ENCODE data around the gene PAQR9. TPM values are rescaled to one million over a fixed set of nuclear protein-coding genes. Genes with fewer than 3 reads are reported as not detected.

PAQR9 gene
- total and polyA plus RNA-seq, 2 of the 13 experiments (the other 11 are each of a cell fraction or from before 2014, with no cell fraction given): 3.7 to 10.3 TPM

GRCh38 chr3:142963516-142964448 lies at the start of gene PAQR9 (continued):
- TF ChIP-seq ZNF710 (CRISPR knock-in tag; IDR thresholded peaks at IDR 0.05; ENCODE audit: borderline replicate concordance): no peak
- TF ChIP-seq HOMEZ (CRISPR knock-in tag; IDR thresholded peaks at IDR 0.05; ENCODE audit: low read depth): 0 out of 2 replicates have a peak, but pooled peaks have one; percentile 14
- peak; percentile 57; the same call in 1 of the 2 replicates for TF ChIP-seq MTA1 (CRISPR knock-in tag; IDR thresholded peaks at IDR 0.05; ENCODE audit: borderline replicate concordance)
- peak; percentile 18; the same call in 1 of the 2 replicates for TF ChIP-seq BORCS8-MEF2B (CRISPR knock-in tag; IDR thresholded peaks at IDR 0.05)
- no peak for TF ChIP-seq BCLAF1 (IDR thresholded peaks at IDR 0.05)
- TF ChIP-seq ZFAT (CRISPR knock-in tag; conservative IDR thresholded peaks at IDR 0.05): no peak
- no peak for TF ChIP-seq ATF1 (CRISPR knock-in tag; IDR thresholded peaks at IDR 0.05)
- no peak for TF ChIP-seq ZNF652 (CRISPR knock-in tag; IDR thresholded peaks at IDR 0.05; ENCODE audit: borderline replicate concordance, low read depth)
- TF ChIP-seq REPIN1 (CRISPR knock-in tag; IDR thresholded peaks at IDR 0.05; ENCODE audit: borderline replicate concordance, low read depth): peak; percentile 52; the same call in 1 of the 2 replicates
- 0 out of 2 replicates have a peak, but pooled peaks have one; percentile 55 for TF ChIP-seq CHCHD3 (CRISPR knock-in tag; IDR thresholded peaks at IDR 0.05)
- TF ChIP-seq ZMYM4 (CRISPR knock-in tag; IDR thresholded peaks at IDR 0.05): peak; percentile 82
- TF ChIP-seq MNT (IDR thresholded peaks at IDR 0.05): no peak
- TF ChIP-seq GLMP (CRISPR knock-in tag; IDR thresholded peaks at IDR 0.05; ENCODE audit: borderline replicate concordance): no peak
- TF ChIP-seq ATF5 (CRISPR knock-in tag; IDR thresholded peaks at IDR 0.05; ENCODE audit: low read depth): no peak
- no peak for TF ChIP-seq POLR2G (IDR thresholded peaks at IDR 0.05; ENCODE audit: low read depth, low read length)
- TF ChIP-seq MIER3 (CRISPR knock-in tag; IDR thresholded peaks at IDR 0.05; ENCODE audit: borderline replicate concordance): peak; percentile 16; the same call in 1 of the 2 replicates
- TF ChIP-seq POGZ (CRISPR knock-in tag; IDR thresholded peaks at IDR 0.05): peak; percentile 74
